GDM1 (cell line): ENCODE data around the gene PPP2R2B.

ENCODE experiments used
- DNase-seq: peaks from one replicate; lab custom pipeline; 2025; lab: John Stamatoyannopoulos, UW

The PPP2R2B gene

GRCh38 chr5:146878476-146879172 lies at the start of gene PPP2R2B:
PPP2R2B (minus strand) TSS chr5:146878757.
- no peak for DNase-seq

- no peak for DNase-seq
Measured at GRCh38 chr5:146924132-146924531, 45.6 kb upstream of the PPP2R2B start.

DNA sequence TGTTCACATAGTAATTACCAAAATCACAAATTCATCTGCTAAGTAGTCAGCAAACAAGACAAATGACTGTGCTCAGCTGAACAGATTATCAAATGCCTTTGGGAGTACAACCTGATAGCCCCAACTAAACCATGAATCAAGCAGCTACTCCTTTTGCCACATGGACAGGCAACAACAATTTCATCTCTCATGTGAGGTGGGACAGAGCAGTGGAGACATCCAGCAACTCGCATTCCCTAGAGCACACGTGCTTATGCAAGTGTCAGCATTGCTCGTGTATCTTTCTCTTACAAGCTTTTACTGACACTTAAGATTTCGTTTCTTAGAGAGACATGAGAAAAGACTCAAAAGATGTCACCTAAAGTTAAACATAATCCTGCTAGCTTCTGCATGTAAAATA lies 42.7 kb upstream of the PPP2R2B start:
- DNase-seq = no peak

GRCh38 chr5:146920351-146920881 lies 41.9 kb upstream of the PPP2R2B start:
- DNase-seq = no peak

DNA sequence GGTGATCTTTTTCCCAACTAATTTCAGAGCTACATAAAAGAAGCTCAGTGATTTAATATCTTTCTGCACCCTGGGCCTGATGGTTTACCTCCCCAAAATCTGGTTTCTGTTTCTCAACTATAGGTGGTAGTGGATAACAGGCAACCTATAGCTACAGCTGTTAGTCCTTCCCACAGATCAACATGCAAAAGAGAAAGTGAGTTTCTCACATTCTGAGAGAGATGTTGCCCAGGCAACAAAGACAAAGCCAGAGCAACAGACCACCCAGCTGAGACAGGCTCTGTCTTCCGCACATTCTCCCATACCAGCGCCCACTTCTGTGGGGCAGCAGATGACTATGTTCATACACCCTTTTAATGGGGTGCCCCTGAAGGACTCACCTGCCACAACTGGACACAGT lies 40.7 kb upstream of the PPP2R2B start:
- no peak for DNase-seq

DNA sequence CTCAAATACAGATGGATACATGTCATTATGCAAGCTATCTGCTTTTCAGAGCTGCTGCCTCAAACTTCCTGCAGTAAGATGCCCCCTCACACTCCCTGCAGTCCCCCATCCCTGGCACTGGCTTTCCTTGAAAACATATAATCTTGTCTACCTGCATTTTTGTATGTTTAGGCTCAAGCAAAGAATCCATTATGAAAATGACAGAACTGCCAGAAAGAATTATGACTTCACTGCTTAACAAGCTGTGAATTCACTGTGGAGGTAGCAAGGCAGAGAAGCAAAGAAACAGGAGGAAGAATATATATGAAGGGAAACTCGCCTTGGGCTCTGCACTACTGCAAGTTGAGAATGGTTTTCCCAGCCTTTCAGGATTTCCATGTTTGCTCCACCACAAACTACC lies 39.4 kb upstream of the PPP2R2B start:
- no peak for DNase-seq

DNA sequence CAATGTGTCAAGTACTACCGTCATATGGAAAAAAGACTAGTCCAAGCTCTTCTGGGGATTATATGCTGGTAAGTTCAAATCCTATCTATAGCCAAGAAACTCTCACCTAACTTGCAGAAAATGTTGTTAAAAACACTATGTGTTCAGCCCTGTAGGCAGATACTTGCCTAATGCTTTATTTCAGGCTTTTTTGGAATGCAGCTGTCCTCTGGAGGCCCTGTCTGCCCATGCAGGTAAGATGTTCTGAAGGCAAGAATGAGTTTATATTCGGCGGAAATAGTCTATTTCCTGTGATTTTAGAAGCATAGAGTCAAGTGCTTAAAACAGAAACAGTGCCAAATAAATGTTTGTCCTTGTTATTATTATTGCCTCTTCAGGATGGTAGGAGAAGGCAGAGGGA lies 34.3 kb upstream of the PPP2R2B start:
- DNase-seq = no peak

DNA sequence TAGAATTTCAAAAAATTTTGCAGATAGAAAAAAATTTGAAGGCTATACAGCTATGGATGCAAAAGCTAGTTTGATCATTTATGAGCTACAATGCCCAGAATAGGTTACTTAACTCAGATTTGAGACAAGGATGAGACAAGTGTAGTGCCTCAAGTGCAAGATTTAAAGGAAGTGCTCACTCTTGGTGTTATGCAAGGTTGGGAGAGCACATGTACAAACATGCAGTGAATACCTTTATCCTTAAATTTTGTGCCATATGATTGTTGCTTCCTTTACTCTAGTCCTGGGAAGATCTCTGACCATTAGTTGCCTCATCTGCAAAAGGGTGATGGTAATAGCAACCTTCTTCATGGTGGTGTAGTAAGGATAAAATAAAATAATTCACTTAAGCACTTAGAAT lies 31.7 kb upstream of the PPP2R2B start:
- no peak for DNase-seq

GRCh38 chr5:146909255-146910068 lies 30.9 kb upstream of the PPP2R2B start:
- no peak for DNase-seq

- no peak for DNase-seq
Measured at GRCh38 chr5:146906803-146907202, 28.2 kb upstream of the PPP2R2B start.

- DNase-seq = no peak
Measured at GRCh38 chr5:146904890-146905289, 26.3 kb upstream of the PPP2R2B start.

DNA sequence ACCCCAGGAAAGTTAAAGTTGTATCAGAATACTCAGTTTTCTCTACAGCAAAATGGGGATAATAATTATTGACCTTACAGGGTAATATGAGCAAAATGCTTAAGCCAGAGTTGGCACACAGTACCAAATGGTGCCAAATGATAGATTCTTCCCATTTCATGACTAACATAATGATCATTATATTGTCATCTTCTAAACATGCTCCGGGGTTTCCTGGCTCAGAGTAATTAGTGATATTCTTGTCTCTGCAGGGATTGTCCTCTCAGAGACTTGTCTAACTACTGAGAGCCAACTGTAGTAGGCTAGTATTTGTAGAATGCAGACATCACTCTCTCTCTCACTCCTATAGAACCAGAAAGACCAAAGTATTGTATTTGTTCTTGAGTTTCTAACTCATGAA lies 25.2 kb upstream of the PPP2R2B start:
- DNase-seq = no peak

DNA sequence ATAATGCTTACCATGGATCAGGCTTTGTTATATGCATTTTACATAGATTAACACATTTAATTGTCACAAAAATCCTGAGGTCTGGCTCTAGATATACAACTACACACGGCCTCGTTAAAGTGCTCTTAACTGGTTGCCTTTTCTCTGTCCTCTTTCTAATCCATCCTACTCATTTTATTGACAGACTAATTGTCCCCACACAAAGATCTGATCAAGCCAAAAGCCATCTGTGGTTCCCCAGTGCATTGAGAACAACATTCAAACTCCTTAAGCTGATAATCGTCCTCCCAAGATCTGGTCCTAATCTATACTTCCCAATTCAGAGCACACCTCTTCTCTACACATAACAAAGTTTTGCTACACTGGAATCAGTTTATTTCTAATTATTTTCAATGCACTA lies 23.9 kb upstream of the PPP2R2B start:
- no peak for DNase-seq

GRCh38 chr5:146897061-146897460 lies 18.5 kb upstream of the PPP2R2B start:
- no peak for DNase-seq

DNA sequence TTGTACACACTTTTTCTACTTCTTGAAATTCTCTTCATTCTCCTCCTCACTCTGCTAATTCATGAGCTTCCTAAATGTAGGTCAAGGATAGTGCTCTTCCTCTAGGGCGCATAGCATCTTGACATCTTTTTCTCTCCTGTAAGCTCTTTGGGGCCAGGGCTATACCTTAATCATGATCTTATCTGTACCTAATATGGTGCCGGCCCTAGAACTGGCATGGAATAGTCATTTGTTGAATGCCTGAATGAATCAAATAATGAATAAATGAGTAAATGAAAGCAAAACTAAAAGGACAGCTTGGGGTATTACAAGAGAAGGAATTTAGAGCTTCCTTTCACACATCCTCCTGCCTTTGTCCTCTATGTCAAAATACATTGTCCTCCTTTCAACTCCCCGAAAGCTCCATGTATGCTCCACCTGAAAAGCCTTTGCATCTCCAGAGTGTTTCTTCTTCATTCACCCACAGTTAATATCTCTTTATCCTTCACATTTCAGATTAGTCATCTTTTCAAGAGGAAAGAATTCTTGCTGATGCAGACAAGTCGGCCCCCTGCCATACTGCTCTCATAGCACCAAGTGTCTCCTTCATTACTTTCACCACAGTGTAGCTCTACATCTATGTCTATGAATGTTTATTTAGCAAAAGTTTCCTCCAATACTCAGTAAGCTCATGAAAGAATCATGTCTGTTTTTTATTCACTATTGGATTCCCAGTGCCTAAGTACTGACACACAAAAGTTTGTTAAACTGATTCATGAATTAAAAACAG lies 16.4 kb upstream of the PPP2R2B start:
- DNase-seq = no peak

DNA sequence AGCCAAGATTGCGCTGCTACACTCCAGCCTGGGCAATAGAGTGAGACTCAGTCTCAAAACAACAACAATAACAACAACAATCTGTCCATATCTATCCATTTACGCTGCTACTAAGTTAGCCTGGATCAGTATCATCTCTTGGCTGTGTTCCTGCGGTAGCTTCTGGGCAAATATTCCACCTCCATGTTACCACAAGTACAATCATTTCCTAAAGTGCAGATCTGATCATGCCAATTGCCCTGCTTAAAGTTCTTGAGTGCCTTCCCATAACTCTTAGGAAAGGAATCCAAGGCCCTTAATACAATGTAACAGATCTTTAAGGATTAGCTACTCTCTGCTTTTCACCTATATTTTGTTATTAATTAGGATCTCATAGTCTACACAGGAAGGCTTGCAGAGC lies 15.4 kb upstream of the PPP2R2B start:
- DNase-seq = no peak

DNA sequence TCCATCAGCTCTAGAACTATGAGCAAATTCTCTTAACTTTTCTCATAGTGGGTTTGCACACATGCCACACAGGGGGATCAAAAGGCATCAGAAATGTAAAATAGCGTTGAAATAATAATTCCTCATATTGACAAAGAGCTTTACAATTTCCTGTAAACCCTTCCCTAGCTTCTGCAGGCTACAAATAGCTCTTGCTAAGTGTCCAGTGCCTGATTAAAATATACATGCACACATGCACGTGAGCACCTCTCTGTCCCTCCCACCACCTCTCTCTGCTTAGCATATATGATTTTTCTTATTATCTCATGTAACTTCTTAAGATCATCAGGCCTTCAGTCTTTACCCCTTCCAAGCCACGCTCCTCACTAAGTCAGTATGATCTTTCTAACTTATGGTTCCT lies 13.7 kb upstream of the PPP2R2B start:
- DNase-seq = no peak

DNA sequence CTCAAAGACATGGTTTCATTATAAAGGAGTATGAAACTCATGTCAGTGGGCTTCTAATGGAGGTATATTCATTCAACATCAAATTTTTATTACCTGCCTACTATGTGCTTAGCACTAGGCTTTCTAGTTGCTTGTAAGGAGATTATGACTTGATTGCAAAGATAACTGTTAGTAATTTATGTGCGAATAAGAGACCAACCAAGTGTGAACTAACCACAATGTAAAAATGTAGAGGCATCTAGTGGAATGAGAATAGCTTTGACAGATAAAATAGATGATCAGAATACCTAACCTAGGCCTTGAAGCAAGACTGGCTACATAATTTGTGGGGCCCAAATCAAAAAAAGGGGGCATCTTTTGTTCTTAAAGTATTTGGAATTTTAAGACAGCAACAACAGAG lies 13.0 kb upstream of the PPP2R2B start:
- DNase-seq = no peak

- no peak for DNase-seq
Measured at GRCh38 chr5:146890731-146891440, 12.3 kb upstream of the PPP2R2B start.

DNA sequence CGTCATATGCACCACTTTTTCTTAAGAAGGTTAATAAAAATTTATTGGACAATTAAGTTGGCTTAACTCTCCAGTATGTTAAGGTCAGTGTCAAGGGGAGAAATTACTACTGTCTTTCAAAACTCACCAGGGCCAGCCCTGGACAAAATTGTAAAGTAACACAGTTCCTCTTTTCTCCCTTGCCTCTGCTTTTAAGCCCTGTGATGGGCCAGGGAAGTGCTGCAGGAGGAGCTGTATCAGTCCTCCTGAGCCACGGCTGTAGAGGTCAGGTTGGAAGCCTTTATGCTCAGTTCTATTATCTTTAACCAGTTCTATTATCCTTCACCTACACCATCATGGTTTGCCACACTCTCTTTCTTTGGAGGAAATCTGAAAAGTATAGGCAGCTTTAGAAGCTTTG lies 11.5 kb upstream of the PPP2R2B start:
- DNase-seq = no peak

DNA sequence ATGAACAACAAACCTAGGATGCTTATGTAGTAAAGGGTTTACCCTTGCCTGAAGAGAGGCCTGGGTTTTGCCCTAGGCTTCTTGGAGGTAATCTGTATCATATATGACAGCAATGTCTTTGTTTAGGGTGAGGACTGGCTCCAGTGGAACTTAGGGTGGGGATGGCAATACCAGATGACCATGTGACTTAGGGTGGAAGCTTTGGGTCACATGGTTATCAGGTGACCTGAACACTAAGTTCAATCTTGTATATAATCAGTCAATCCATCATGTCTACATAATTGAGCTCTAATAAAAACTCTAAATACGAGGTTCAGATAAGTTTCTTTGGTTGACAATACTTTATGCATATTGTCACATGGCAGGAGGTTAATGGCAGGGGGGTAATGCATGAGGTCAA lies 10.6 kb upstream of the PPP2R2B start:
- DNase-seq = no peak
